Upper lobe of left lung (tissue), 6 donors: ENCODE measurements around the gene TDRD1. TPM values are rescaled to one million over a fixed set of nuclear protein-coding genes. Genes with fewer than 3 reads are reported as not detected.
"Not testable (repeated sequence)": the region's sequence is repeated elsewhere in the genome, so short reads cannot be mapped to it uniquely, and the experiment has no call there.

Source experiments
- ATAC-seq, 2 donors: fragments of 200-7000 bp; cut with Tn5 transposase; one replicate each; pipeline ENCODE4 v1.9.1; 2022; ENCODE audit warnings: mild to moderate bottlenecking in 2 of 2, moderate library complexity in 2 of 2; ENCODE audit not compliant: low FRiP score in 2 of 2
- DNase-seq, 2 donors: peaks; one replicate each; pipeline ENCODE4 v3.0.0-alpha.2; 2019 to 2020
- H3K27ac ChIP-seq, 4 donors: fragments of 200-600 bp; sonication (generic); one replicate each; pipeline ENCODE4 v1.5.1; 2016 to 2019
- H3K27me3 ChIP-seq, 4 donors: fragments of 200-600 bp; sonication (generic); one replicate each; pipeline ENCODE4 v1.5.1; 2017 to 2019
- H3K36me3 ChIP-seq, 4 donors: fragments of 200-600 bp; sonication (generic); one replicate each; pipeline ENCODE4 v1.5.1; 2016 to 2019
- H3K4me1 ChIP-seq, 4 donors: fragments of 200-600 bp; sonication (generic); one replicate each; pipeline ENCODE4 v1.5.1; 2018 to 2019
- H3K4me3 ChIP-seq, 4 donors: fragments of 200-600 bp; sonication (generic); one replicate each; pipeline ENCODE4 v1.5.1; 2017 to 2019; ENCODE audit warnings: mild to moderate bottlenecking in 2 of 4, moderate library complexity in 1 of 4
- H3K9me3 ChIP-seq, 4 donors: fragments of 200-600 bp; sonication (generic); one replicate each; pipeline ENCODE4 v1.5.1; 2018 to 2019
- EP300 ChIP-seq, 4 donors: sonication (generic); formaldehyde crosslinking; IDR thresholded peaks; one replicate each; pipeline ENCODE4 v1.5.1; 2017; ENCODE audit warnings: antibody characterized with exemption in 4 of 4, control low read depth in 2 of 4
- POLR2A ChIP-seq, 4 donors: fragments of 450-650 bp; IDR thresholded peaks; one replicate each; pipeline ENCODE4 v1.5.1; 2016 to 2017; ENCODE audit warnings: antibody characterized with exemption in 4 of 4, mild to moderate bottlenecking in 2 of 4
- POLR2AphosphoS5 ChIP-seq, 2 donors: sonication (generic); formaldehyde crosslinking; IDR thresholded peaks; one replicate each; pipeline ENCODE4 v1.5.1; 2017; ENCODE audit warnings: antibody characterized with exemption in 2 of 2
- WGBS, 2 donors: methylation state at CpG; one replicate each; pipeline ENCODE4 v1.1.5; 2017 to 2018; 5-methylcytosine and 5-hydroxymethylcytosine counted together
- total RNA-seq, 6 donors: library from RNA; depleted of rRNA in 4 of 6; stranded (reverse); fragments of >200 nt in 4 of 6; gene quantifications; one replicate each; pipeline versions ENCODE4 v1.1.0 to v1.2.1, GENCODE V29; 2016 to 2021
- TF ChIP-seq, protein P1 (sequence below), 6 experiments: fragments of 450-650 bp in 4 of 6; fragments of 200-600 bp in 2 of 6; sonication (generic) in 2 of 6; IDR thresholded peaks; one replicate each; pipeline ENCODE4 v1.5.1; 2016 to 2019; ENCODE audit warnings: antibody characterized with exemption in 6 of 6
- donor health status: DM: no; HTN: no; CAD: no; lungs with moderate emphysema.
- donor health status: DM: no; HTN: yes; CAD: no; lungs with severe emphysema.

Gene TDRD1
- total RNA-seq, 6 donors from 2014 or later: 0.10 to 0.17 (median 0.14) TPM; not detected in 2

DNA sequence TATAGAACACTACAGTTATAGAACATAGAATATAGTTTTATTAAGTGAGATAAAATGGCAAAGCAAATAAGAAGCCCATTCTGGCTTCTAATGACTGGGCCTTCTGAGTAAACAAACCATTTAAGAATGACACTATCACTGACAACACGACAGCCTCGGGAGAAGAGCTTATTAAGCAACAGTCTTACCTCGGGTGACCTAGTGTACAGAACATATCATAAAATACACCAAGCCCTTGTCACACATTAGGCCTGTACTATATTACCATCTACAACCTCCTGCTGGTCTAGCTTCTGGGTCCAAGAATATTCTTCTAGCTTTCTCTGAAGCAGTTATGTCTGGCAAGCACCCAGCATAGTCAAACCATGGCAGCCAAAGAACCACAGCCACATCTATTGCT lies 37.1 kb upstream of the TDRD1 start:
- H3K27ac ChIP-seq: no peak overlapping the region
- DNase-seq: no peak
- TF ChIP-seq POLR2AphosphoS5 (IDR thresholded peaks at IDR 0.05): no peak
- TF ChIP-seq, protein P1, sequence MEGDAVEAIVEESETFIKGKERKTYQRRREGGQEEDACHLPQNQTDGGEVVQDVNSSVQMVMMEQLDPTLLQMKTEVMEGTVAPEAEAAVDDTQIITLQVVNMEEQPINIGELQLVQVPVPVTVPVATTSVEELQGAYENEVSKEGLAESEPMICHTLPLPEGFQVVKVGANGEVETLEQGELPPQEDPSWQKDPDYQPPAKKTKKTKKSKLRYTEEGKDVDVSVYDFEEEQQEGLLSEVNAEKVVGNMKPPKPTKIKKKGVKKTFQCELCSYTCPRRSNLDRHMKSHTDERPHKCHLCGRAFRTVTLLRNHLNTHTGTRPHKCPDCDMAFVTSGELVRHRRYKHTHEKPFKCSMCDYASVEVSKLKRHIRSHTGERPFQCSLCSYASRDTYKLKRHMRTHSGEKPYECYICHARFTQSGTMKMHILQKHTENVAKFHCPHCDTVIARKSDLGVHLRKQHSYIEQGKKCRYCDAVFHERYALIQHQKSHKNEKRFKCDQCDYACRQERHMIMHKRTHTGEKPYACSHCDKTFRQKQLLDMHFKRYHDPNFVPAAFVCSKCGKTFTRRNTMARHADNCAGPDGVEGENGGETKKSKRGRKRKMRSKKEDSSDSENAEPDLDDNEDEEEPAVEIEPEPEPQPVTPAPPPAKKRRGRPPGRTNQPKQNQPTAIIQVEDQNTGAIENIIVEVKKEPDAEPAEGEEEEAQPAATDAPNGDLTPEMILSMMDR (IDR thresholded peaks at IDR 0.05): no peak
- no peaks in the 10 kb centered on the region for H3K27me3 ChIP-seq
- peaks cover 0 to 3% (median 0%) of the 10 kb centered on the region in 4 donors for H3K4me1 ChIP-seq
- H3K9me3 ChIP-seq: no peaks in the 10 kb centered on the region
- no peak overlapping the region for H3K4me3 ChIP-seq
- WGBS, 2 donors: 51 to 57% methylated on average over 3 of the region's 3 CpGs
- no peak for ATAC-seq
- H3K36me3 ChIP-seq: peaks cover 4 to 64% (median 15%) of the 10 kb centered on the region in 4 donors

DNA sequence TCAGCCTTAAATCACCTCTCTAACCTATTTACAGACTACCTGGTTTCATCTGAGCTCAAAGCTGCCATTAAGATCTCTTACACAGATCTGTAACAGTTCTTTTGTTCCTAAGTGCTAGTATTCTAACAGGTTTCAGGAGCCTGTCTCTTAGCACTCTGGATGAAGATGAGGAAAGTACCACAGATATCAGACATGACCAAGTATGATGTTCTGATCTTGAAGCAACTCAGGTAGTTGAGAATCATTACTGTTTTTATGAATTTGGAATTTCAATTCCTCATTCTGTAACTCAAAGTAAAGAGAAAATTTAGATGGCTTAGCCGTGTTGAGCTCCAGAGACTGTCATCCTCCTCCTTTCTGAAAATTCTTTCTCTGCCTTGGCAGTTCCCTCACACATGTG lies 36.0 kb upstream of the TDRD1 start:
- 89 to 100% methylated on average over 1 of the region's 1 CpG for WGBS, 2 donors
- no peak overlapping the region for H3K27ac ChIP-seq
- TF ChIP-seq EP300 (IDR thresholded peaks at IDR 0.05): no peak
- H3K27me3 ChIP-seq: no peaks in the 10 kb centered on the region
- no peak overlapping the region for H3K4me3 ChIP-seq
- DNase-seq (no peak), ATAC-seq (no peak)
- H3K4me1 ChIP-seq: peaks cover 0 to 3% (median 0%) of the 10 kb centered on the region in 4 donors
- peaks cover 4 to 70% (median 15%) of the 10 kb centered on the region in 4 donors for H3K36me3 ChIP-seq
- no peaks in the 10 kb centered on the region for H3K9me3 ChIP-seq

DNA sequence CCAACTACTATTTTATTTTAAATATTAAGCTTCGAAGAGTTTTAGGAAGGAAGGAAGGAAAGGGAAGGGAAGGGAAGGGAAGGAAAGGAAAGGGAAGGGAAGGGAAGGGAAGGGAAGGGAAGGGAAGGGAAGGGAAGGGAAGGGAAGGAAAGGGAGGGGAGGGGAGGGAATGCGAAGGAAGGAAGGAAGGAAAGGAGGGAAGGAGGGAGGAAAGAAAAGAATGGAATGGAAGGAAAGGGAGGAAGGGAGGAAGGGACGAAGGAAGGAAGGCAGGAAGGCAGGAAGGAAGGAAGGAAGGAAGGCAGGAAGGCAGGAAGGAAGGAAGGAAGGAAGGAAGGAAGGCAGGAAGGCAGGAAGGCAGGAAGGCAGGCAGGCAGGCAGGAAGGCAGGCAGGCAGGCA lies 29.7 kb upstream of the TDRD1 start:
- H3K9me3 ChIP-seq, H3K4me3 ChIP-seq, H3K27me3 ChIP-seq, DNase-seq, H3K27ac ChIP-seq, ATAC-seq, H3K4me1 ChIP-seq: not testable (repeated sequence)
- peaks cover 0 to 59% (median 18%) of the 10 kb centered on the region in 4 donors for H3K36me3 ChIP-seq
- WGBS, 2 donors: 66 to 84% methylated on average over 3 of the region's 3 CpGs

DNA sequence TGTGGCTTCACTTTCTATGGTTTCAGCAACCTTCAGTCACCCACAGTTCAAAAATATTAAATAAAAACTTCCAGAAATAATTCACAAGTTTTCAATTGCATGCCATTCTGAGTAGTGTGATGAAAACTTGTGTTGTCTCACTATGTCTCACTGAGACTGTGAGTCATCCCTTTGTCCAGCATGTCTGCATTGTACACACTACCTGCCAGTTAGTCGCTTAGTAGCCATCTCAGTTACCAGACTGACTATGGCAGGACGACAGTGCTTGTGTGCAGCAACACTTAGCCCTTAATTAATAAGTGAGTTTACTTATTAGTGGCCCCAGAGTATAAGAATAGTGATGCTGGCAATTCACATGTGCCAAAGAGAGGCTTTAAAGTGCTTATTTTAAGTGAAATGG lies 27.7 kb upstream of the TDRD1 start:
- H3K36me3 ChIP-seq: peaks cover 0 to 60% (median 16%) of the 10 kb centered on the region in 4 donors
- no peak for DNase-seq
- H3K4me3 ChIP-seq: no peak overlapping the region
- no peaks in the 10 kb centered on the region for H3K9me3 ChIP-seq
- WGBS, 2 donors: 83 to 86% methylated on average over 2 of the region's 2 CpGs
- H3K27ac ChIP-seq: no peak overlapping the region
- ATAC-seq: peak in 1 of 2 donors; percentile 40
- H3K4me1 ChIP-seq: no peaks in the 10 kb centered on the region
- no peaks in the 10 kb centered on the region for H3K27me3 ChIP-seq
- no peak for TF ChIP-seq POLR2A (IDR thresholded peaks at IDR 0.05)
- TF ChIP-seq EP300 (IDR thresholded peaks at IDR 0.05): no peak
- no peak for TF ChIP-seq POLR2AphosphoS5 (IDR thresholded peaks at IDR 0.05)
- TF ChIP-seq, protein P1 (IDR thresholded peaks at IDR 0.05): no peak

DNA sequence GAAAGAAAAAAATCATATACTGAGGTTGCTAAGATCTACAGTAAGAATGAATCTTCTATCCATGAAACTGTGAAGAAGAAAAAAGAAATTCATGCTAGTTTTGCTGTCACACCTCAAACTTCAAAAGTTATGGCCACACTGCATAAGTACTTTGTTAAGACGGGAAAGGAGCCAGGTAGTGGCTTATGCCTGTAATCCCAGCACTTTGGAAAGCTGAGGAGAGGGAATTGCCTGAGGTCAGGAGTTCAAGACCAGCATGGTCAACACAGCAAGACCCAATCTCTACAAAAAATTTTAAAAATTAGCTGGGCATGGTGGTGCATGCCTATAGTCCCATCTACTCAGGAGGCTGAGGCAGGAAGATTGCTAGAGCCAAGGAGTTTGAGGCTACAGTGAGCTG lies 27.3 kb upstream of the TDRD1 start:
- no peak for TF ChIP-seq EP300 (IDR thresholded peaks at IDR 0.05)
- no peak for TF ChIP-seq POLR2AphosphoS5 (IDR thresholded peaks at IDR 0.05)
- TF ChIP-seq, protein P1 (IDR thresholded peaks at IDR 0.05): no peak
- TF ChIP-seq POLR2A (IDR thresholded peaks at IDR 0.05): no peak
- WGBS, 2 donors: 93 to 96% methylated on average over 1 of the region's 1 CpG

DNA sequence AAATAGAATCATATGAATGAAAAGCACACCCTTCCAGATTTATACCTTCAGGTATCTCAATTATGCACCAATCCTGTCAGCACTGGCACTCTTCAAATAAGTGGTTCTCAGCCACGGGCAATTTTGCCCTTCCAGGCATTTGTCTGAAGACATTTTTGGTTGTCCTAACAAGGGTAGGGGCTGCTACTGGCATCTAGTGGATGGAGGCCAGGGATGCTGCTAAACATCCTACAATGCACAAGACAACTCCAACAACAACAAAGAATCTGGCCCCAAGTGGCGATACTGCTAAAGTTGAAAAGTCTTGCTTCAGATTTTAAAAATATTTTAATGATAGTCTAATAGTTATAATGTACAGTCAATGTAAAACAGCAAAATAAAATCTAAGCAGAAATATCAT lies 21.2 kb upstream of the TDRD1 start:
- H3K27me3 ChIP-seq: no peaks in the 10 kb centered on the region
- H3K9me3 ChIP-seq: no peaks in the 10 kb centered on the region
- H3K27ac ChIP-seq: no peak overlapping the region
- H3K36me3 ChIP-seq: peaks cover 0 to 41% (median 4%) of the 10 kb centered on the region in 4 donors
- DNase-seq (no peak), ATAC-seq (no peak)
- TF ChIP-seq EP300 (IDR thresholded peaks at IDR 0.05) (no peak), POLR2AphosphoS5 (IDR thresholded peaks at IDR 0.05) (no peak), POLR2A (IDR thresholded peaks at IDR 0.05) (no peak)
- TF ChIP-seq, protein P1 (IDR thresholded peaks at IDR 0.05): no peak
- WGBS, 2 donors: 75 to 90% methylated on average over 2 of the region's 2 CpGs
- H3K4me1 ChIP-seq: peaks cover 0 to 7% (median under 1%) of the 10 kb centered on the region in 4 donors
- H3K4me3 ChIP-seq: no peak overlapping the region

More for the DNA sequence above, 27.3 kb upstream of the TDRD1 start:
- H3K27ac ChIP-seq: no peak overlapping the region
- H3K36me3 ChIP-seq: peaks cover 0 to 63% (median 16%) of the 10 kb centered on the region in 4 donors
- no peak overlapping the region for H3K4me3 ChIP-seq
- no peaks in the 10 kb centered on the region for H3K27me3 ChIP-seq
- no peaks in the 10 kb centered on the region for H3K4me1 ChIP-seq
- H3K9me3 ChIP-seq: no peaks in the 10 kb centered on the region
- ATAC-seq: no peak
- DNase-seq: no peak
